RCC 7860 (cell line): ENCODE measurements around the gene NTMT2.
A peak's percentile ranks its signal among the peaks of the same experiment; 100 is the strongest.
"Not testable (repeated sequence)": the region's sequence is repeated elsewhere in the genome, so short reads cannot be mapped to it uniquely, and the experiment has no call there.

Experiments used
- DNase-seq: peaks from one replicate; pipeline ENCODE4 v3.0.0-alpha.2; 2015; ENCODE audit warnings: low spot score
- FAIRE-seq: peaks from 2 replicates; lab custom pipeline; 2012; peaks lifted over from hg19 to GRCh38; lab: Jason Lieb, UNC

Gene NTMT2

GRCh38 chr1:170155055-170155454 is 9.3 kb downstream of the NTMT2 start:
- FAIRE-seq, result no peak
- DNase-seq, result no peak

GRCh38 chr1:170156594-170156993 is 10.8 kb downstream of the NTMT2 start:
- FAIRE-seq, result no peak
- DNase-seq, result no peak

GRCh38 chr1:170157820-170158219 is 12.1 kb downstream of the NTMT2 start:
- FAIRE-seq, result no peak
- no peak for DNase-seq

- DNase-seq (peak; percentile 69), FAIRE-seq (no peak)
These were observed 16.9 kb downstream of the NTMT2 start for GRCh38 chr1:170162459-170163246.

- FAIRE-seq (no peak), DNase-seq (no peak)
These were observed 18.5 kb downstream of the NTMT2 start for GRCh38 chr1:170164103-170164763.

GRCh38 chr1:170166518-170167180 is 20.9 kb downstream of the NTMT2 start:
- no peak for DNase-seq
- no peak for FAIRE-seq

GRCh38 chr1:170168265-170168664 is 22.5 kb downstream of the NTMT2 start:
- no peak for FAIRE-seq
- DNase-seq, result peak; percentile 21

- FAIRE-seq, DNase-seq: not testable (repeated sequence)
These were observed 24.8 kb downstream of the NTMT2 start for GRCh38 chr1:170170513-170170912.

GRCh38 chr1:170174395-170174794 is 28.6 kb downstream of the NTMT2 start:
- DNase-seq (no peak), FAIRE-seq (no peak)

- DNase-seq (no peak), FAIRE-seq (no peak)
These were observed 29.3 kb downstream of the NTMT2 start for GRCh38 chr1:170175041-170175440.

GRCh38 chr1:170175484-170175883 is 29.7 kb downstream of the NTMT2 start:
- FAIRE-seq (no peak), DNase-seq (no peak)

- DNase-seq, result no peak
- FAIRE-seq, result no peak
These were observed 31.0 kb downstream of the NTMT2 start for GRCh38 chr1:170176772-170177171.

GRCh38 chr1:170182442-170182841 is 36.7 kb downstream of the NTMT2 start:
- FAIRE-seq (no peak), DNase-seq (no peak)

GRCh38 chr1:170192546-170192945 is 46.8 kb downstream of the NTMT2 start:
- no peak for FAIRE-seq
- DNase-seq, result no peak

- DNase-seq, result no peak
- FAIRE-seq, result no peak
These were observed 48.7 kb downstream of the NTMT2 start for GRCh38 chr1:170194451-170194850.

- FAIRE-seq, result no peak
- no peak for DNase-seq
These were observed 50.9 kb downstream of the NTMT2 start for GRCh38 chr1:170196490-170197236.

GRCh38 chr1:170198090-170198489 is 52.3 kb downstream of the NTMT2 start:
- no peak for FAIRE-seq
- DNase-seq, result no peak

- no peak for DNase-seq
- no peak for FAIRE-seq
These were observed 52.8 kb downstream of the NTMT2 start for GRCh38 chr1:170198584-170198983.

GRCh38 chr1:170200161-170200560 is 54.4 kb downstream of the NTMT2 start:
- DNase-seq (no peak), FAIRE-seq (no peak)

- no peak for FAIRE-seq
- no peak for DNase-seq
These were observed 55.0 kb downstream of the NTMT2 start for GRCh38 chr1:170200621-170201397.
